Left hindlimb (tissue), 1 donor: ENCODE measurements around the gene PDE11A.
"Not testable (repeated sequence)": the region's sequence is repeated elsewhere in the genome, so short reads cannot be mapped to it uniquely, and the experiment has no call there.

Source experiments
- DNase-seq: peaks from one replicate; pipeline ENCODE4 v3.0.0-alpha.2; 2018

PDE11A gene

DNA sequence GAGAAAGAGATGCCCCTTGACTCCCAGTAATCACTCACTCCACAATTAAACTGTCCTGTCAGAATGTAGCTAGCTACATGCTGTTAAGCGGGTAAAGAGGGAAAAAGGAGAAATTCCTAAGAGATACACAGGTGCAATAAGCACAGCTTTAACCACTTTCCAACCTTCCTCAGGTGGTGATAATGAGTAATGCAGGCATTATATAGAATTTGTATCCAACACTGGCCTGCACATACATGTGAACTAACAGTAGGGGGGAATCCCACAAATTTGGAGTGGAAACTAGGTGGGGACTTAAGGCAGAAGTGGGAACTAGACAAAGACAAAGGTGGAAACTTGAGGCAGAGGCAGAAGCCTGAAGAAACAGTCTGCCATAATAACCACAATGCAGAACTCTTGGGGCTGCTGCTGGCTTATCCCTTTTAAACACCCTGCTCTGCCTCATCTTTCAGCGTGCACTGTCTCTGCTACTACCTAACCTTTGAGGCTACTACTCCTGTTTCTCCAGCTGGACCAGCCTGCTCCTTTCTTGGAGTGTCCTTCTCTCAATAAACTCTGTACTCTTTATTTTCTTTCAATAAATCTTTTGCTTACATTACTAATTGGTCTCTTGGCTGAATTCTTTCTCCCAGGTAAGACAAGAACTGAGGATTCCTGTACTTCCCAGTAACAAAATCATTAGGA, 259.7 kb downstream of the PDE11A start:
- DNase-seq: no peak

DNA sequence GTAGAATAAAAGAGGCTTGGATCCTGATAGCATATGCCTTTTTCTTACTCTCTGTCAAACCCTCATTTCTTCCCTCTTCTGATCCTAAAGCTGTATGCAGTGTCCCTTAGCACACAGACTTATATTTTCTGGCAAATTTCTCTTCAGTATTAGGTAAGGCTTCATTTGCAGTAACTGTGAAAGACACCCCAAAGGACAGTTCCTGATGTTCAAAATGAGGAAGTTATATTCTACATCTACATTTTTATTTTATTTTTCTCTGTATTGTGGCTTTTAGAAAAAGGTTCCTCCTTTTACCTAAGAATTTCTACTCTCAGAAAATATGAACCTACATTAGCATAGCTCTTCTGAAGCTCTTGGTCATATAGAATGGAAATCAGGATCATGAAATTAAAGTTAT, 261.7 kb downstream of the PDE11A start:
- no peak for DNase-seq

DNA sequence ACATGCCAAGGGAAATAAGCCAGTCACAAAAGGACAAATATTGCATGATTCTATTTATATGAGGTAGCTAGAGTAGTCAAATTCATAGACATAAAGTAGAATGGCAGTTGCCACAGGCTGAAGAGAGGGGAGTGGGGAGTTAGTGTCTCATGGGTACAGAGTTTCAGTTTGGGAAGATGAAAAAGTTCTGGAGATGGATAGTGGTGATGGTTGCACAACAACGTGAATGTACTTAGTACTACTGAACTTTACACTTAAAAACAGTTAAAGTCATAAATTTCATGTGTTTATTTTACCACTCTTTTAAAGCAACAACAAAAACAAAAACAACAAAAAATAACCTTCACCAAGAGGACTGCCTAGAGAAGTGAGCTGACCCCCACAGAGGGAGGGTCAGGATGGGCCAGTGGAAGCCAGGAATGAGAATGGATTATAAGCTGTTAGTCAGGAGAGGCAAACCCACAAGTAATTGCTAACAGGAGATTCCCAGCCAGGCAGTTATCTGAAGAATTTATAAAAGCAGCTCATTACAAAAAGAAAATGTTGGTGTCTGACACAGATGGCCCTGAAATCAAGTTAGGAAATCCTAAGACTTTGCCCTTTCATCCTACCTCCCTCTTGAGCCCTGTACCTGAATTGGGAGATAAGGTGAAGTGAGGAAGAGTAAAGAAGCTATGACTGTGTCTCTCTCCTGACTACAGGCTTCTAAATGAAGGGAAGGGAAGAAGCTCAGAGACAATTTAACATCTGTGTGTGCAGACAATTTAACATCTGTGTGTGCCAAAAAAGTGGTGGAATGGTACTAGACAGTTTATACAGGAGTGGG, 263.4 kb downstream of the PDE11A start:
- DNase-seq: no peak

- no peak for DNase-seq
Measured at GRCh38 chr2:177806025-177806424, 266.6 kb downstream of the PDE11A start.

GRCh38 chr2:177799531-177799930, 273.0 kb downstream of the PDE11A start:
- DNase-seq: no peak

DNA sequence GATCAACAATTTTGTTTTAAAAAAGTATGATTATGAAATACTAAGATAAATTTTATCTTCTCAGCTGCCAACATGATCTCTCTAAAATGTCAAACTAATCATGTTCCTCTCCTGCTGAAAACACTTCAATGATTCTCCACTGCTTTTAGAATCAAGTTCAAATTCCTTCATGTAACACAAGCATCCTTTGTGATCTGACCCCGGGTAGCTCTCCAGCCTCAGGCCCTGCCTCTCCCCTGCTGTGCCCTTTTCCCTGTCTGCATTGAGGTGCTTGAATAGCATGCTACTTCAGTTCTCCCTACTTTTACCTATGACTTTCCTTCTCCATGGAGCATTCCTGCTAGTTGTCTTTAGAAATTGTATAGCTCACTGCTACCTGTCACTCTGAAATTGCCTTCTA, 274.8 kb downstream of the PDE11A start:
- no peak for DNase-seq

DNA sequence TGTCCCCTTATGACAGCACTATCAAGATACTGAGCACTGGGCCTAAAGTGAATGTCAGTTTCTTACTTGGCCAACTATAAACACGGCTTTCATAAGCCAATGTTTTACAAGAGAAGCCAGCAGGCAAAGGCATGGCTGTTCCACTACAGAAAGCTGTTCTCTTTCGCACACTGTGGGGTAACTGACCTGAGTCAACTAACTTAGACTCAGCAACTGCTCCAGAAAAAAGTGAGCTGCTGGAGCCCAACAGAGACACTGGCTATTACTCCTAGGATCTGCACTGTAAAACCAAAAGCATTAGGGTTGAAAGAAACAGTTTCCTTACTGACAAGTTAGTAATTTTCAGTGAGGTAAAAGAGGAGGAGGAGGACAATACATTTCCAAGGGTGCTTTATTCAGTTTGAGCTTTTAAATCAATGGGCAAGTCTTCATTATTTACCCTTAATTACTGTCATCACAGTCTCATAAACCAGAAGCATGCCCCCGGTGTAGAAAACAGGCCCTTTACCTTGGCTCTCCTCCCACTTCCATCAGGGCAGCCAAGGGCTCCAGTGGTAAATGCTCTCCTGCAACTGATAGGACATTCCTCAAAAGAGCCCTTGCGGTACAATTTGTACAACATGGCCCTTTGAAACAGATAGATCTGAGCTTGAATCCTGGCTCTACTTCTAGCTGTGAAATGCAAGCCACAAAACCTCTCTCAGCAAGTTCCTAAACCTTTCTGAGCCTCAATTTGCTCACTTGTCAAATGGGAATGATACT, 275.7 kb downstream of the PDE11A start:
- DNase-seq: no peak

- no peak for DNase-seq
Measured at GRCh38 chr2:177796011-177796410, 276.6 kb downstream of the PDE11A start.

DNA sequence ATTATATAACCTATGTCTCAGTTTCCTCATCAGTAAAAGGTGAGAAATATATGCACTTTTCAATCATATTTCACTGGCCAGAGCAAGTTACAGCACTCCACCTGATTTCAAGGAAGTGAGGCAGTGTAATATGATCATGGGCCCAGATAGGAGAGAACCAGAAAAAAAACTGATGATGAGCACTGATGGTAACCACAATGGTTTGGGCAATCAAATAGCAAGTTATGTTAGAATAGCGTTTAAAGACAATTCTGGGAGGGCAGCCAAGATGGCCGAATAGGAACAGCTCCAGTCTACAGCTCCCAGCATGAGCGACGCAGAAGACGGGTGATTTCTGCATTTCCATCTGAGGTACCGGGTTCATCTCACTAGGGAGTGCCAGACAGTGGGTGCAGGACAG, 287.4 kb downstream of the PDE11A start:
- DNase-seq: not testable (repeated sequence)

- DNase-seq: no peak
Measured at GRCh38 chr2:177784745-177785067, 287.9 kb downstream of the PDE11A start.

DNA sequence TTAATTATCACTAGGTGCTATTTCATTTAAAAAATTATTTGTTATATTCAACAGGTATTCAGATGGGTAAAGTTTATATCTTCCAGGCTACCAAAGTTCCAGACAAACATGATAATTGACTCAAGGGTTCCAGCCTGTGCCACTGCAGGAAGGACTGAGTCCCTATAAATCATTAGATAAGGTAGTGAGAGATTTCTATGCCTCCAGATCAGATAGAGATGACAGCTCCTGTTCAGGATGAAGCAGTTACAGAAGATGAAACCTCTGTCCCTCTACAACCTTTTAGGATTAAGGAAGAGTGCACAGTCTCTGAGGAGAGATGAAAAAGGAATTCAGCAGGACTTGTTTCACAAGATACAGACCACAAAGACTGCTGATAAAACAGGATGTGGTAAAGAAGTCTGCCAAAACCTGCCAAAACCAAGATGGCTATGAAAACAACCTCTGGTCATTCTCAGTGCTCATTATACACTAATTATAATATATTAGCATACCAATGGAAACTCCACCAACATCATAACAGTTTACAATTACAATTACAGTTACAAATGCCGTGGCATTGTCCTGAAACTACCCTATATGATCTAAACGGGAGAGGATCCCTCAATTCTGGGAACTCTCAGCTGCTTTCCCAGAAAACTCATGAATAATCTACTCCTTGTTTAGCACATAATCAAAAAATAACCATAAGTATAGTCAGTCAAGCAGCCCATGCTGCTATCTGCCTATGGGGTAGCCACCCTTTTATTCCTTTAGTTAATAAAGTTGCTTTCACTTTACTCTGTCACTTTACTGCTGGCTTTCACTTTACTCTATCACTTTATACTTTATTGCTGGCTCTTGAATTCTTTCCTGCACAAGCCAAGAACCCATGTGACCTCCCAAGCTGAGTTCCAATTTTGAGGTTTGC, 288.5 kb downstream of the PDE11A start:
- DNase-seq: no peak

DNA sequence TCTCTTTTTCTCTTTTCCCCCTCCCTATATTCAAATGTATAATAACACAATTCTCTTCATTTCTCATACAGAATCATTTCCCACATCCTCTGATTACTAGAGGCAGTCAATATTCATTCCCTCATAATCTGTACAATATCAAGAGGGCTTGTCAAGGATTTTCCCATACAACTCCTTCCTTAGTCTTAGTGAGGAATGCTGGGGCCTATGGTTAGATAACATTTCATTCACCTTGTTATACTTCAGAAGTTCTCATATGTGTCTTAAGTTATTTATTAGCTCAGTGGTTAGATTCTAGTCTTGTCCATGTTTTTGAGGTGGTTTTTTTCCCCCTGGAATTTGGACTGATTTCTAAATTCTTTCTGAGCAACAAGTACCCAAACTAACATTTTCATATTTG, 289.5 kb downstream of the PDE11A start:
- no peak for DNase-seq

- DNase-seq: no peak
Measured at GRCh38 chr2:177782613-177783012, 290.0 kb downstream of the PDE11A start.

- DNase-seq: no peak
Measured at GRCh38 chr2:177778472-177778871, 294.1 kb downstream of the PDE11A start.

DNA sequence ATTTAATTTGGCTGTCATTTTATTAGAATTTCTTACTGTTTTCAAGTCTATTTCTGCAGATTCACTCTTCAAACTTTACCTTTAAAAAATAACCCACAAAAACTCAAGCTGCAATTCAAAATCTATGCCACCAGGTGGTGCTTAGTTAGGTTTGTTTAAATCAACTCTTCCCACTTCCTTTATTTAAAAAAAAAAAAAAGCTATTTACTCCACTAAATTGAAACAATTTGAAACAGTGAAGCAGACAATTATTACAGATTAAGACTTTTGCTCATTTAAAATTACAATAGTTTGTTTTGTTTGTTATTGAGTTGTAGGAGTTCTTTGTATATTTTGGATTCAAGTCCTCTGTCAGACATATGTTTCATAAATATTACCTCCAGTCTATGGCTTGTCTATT, 300.0 kb downstream of the PDE11A start:
- DNase-seq: no peak

DNA sequence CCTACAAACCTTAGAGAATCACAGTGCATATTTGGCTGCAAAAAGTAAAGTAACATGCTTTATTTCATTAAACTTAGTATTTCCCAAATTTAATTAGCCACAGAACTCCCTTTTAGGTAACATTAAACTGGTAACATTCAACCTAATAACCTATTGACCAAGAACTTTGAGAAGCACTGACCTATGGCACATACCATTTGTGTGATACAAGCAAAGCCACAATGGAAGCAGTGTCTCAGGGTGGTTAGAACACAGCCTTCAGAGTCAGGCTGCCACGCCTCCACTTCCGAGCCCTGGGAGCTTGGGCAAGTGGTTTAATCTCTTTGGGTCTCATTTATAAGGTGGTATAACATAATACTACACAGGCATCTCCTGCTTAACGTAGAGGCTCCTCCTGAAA, 301.4 kb downstream of the PDE11A start:
- no peak for DNase-seq

GRCh38 chr2:177767768-177768167, 304.8 kb downstream of the PDE11A start:
- DNase-seq: no peak

DNA sequence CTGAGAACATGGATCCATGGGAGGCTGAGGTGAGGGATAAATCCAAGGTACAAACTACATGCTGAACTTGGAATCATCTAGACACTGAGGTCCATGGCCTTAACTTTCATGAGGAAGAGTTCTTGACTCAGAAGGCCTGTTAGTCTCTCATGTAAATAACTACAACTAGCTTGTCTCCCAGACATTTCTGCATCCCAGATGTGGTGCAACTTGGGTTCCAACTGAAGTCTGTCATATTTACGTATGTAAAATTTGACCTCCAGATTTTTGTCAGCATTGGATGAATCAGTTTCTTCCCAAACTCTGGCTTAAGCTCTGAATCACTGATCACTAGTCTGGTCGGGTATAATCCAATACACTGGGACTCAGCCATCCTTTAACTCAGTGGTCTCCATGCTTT, 306.9 kb downstream of the PDE11A start:
- no peak for DNase-seq

DNA sequence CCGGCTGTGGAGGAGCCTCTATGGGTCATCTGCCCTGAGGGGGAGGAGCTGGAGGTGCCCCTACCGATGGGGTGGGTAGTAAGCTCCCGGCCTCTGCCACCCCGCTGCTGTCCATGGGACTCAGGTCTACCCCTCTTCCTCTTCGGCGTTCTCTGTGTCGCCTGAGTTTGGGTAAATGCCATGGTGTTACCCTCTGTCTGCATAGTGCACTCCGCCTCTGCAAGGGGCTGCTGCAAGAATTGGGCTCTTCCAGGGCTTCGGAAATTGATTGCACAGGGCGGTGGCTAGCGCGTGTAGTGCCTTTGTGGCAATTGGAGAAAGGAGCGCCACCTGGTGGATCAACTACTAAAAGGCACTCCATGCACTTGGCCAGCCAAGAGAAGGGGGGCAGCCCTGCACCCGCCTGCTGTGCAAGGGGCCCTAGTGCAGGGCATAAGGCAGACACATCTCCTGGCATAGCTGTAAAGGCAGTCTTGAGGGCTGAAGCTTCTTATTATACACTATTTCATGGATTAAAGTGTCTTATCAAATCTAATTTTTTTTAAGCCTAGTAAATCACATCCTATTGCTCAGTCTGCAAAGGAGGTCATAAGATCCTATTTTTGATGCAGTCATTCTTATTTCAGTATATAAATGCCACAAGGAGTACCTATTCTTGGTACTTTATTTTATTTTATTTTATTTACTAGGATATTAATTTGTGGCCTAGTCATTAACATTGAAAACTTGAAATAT, 308.9 kb downstream of the PDE11A start:
- DNase-seq: peak; percentile 74

DNA sequence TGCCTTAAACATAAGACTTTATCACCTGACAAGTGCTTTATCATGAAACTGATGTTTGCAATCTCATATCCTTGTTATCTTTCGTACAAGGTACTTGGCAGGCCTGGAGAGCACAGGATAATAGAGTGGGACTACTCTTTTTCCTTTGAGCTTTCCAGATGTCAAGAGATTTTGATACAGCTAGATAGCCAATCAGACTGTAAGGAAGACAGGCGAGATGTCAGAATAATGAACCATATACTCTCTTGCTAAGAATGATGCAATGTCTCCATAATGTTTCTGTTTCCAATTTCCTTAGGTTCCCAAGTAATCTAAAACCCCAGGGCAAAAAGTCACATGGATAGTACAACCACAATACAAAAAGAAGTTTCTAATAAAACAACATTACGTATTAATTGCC, 313.1 kb downstream of the PDE11A start:
- no peak for DNase-seq

- peak; percentile 76 for DNase-seq
Measured at GRCh38 chr2:177758591-177759371, 313.8 kb downstream of the PDE11A start.
